GM23338 (cell line): ENCODE data around the gene POLR2L.

Source experiments
- CREB1 ChIP-seq: fragments of 250-450 bp; sonication (Bioruptor Pico); IDR thresholded peaks from 2 replicates; pipeline ENCODE4 v1.5.0; 2020; ENCODE audit warnings: low read depth, mild to moderate bottlenecking, moderate library complexity
- CTCF ChIP-seq, 2 experiments: fragments of 200-600 bp in 1 of 2; sonication (generic) in 1 of 2; conservative IDR thresholded peaks; 2 replicates each; pipeline versions ENCODE4 v1.5.1 to v1.6.1; 2016 to 2017; ENCODE audit warnings: antibody characterized with exemption in 2 of 2, low read depth in 2 of 2, mild to moderate bottlenecking in 2 of 2, moderate library complexity in 1 of 2
- ETS1 ChIP-seq: IDR thresholded peaks from 2 replicates; pipeline ENCODE4 v1.6.1; 2016; ENCODE audit warnings: antibody characterized with exemption
- EZH2 ChIP-seq: fragments of 200-600 bp; sonication (generic); IDR thresholded peaks from one replicate; pipeline ENCODE4 v1.8.0; 2017; ENCODE audit warnings: antibody characterized with exemption, mild to moderate bottlenecking, low read depth; ENCODE audit not compliant: unreplicated experiment
- EZH2phosphoT487 ChIP-seq: fragments of 200-600 bp; sonication (generic); IDR thresholded peaks from one replicate; pipeline ENCODE4 v1.8.1; 2018; ENCODE audit warnings: antibody characterized with exemption; ENCODE audit not compliant: unreplicated experiment
- JUNB ChIP-seq: IDR thresholded peaks from one replicate; pipeline ENCODE4 v1.6.1; 2016; ENCODE audit warnings: antibody characterized with exemption; ENCODE audit not compliant: unreplicated experiment
- NANOG ChIP-seq: IDR thresholded peaks from 2 replicates; pipeline ENCODE4 v1.6.1; 2016; ENCODE audit warnings: antibody characterized with exemption, borderline replicate concordance
- POLR2AphosphoS5 ChIP-seq: IDR thresholded peaks from 2 replicates; pipeline ENCODE4 v1.6.1; 2016; ENCODE audit warnings: antibody characterized with exemption, low read depth
- REST ChIP-seq: IDR thresholded peaks from one replicate; pipeline ENCODE4 v1.6.1; 2018; ENCODE audit warnings: antibody characterized with exemption; ENCODE audit not compliant: unreplicated experiment
- STAT1 ChIP-seq: IDR thresholded peaks from one replicate; pipeline ENCODE4 v1.6.1; 2016; ENCODE audit warnings: antibody characterized with exemption; ENCODE audit not compliant: unreplicated experiment
- ZNF114 ChIP-seq: fragments of 250-450 bp; sonication (Bioruptor Pico); IDR thresholded peaks from 2 replicates; pipeline ENCODE4 v1.5.0; 2020; ENCODE audit warnings: mild to moderate bottlenecking, moderate library complexity
- ZNF331 ChIP-seq: fragments of 250-450 bp; sonication (Bioruptor Pico); IDR thresholded peaks from 2 replicates; pipeline ENCODE4 v1.5.0; 2020; ENCODE audit warnings: low read depth, mild to moderate bottlenecking, moderate library complexity
- ZNF462 ChIP-seq: fragments of 250-450 bp; sonication (Bioruptor Pico); IDR thresholded peaks from 2 replicates; pipeline ENCODE4 v1.5.0; 2020; ENCODE audit warnings: mild to moderate bottlenecking, moderate library complexity

- peak; percentile 48 for TF ChIP-seq POLR2AphosphoS5
- no peak for TF ChIP-seq EZH2phosphoT487
- TF ChIP-seq EZH2 = no peak
- no peak for TF ChIP-seq CTCF (conservative IDR thresholded peaks at IDR 0.05; ENCODE audit: low read depth in 2 of 2)
- TF ChIP-seq REST = no peak
- TF ChIP-seq ETS1 = no peak
- no peak for TF ChIP-seq CREB1 (CRISPR knock-in tag)
- TF ChIP-seq JUNB = no peak
- no peak for TF ChIP-seq ZNF331 (CRISPR knock-in tag)
- TF ChIP-seq ZNF114 (CRISPR knock-in tag) = no peak
- no peak for TF ChIP-seq ZNF462 (CRISPR knock-in tag)
- no peak for TF ChIP-seq STAT1
- no peak for TF ChIP-seq NANOG
These were observed 51.4 kb downstream of the POLR2L start for GRCh38 chr11:790721-791564.
